A549 (cell line): ENCODE measurements around the gene ZNF618.

ENCODE experiments used
- POLR2A ChIP-seq: IDR thresholded peaks from 2 replicates; pipeline ENCODE4 v1.6.1; 2012; ENCODE audit warnings: mild to moderate bottlenecking, low read length
- RAD21 ChIP-seq, 2 experiments: fragments of >200 bp in 1 of 2; sonication (Bioruptor Twin) in 1 of 2; formaldehyde crosslinking in 1 of 2; IDR thresholded peaks in 1 of 2; conservative IDR thresholded peaks in 1 of 2; 2 replicates in 1 of 2; 3 replicates in 1 of 2; pipeline ENCODE4 v1.6.1; 2012 to 2018; ENCODE audit warnings: inconsistent platforms in 1 of 2
- TF ChIP-seq, protein P1 (sequence below): fragments of >200 bp; sonication (Bioruptor Twin); formaldehyde crosslinking; IDR thresholded peaks from 3 replicates; pipeline ENCODE4 v1.5.1; 2016

DNA sequence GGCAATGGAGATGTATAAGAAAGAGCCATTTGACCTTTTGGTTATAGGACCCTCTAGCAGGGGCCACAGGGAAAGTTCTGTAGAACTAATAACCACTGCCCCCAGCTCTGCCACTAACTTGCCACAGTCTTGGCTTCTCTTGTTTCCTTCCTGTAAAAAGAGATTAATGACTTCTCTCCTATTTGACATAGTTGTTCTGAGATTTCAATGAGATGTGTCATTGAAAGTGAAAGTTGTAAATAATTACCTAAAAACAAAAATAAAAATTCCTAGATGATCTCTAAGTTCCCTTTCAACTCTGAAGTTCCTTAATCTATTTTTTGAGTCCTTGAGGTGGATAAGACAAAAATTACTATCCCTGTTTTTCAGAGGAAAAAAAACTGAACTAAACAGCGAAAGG is 224.4 kb downstream of the ZNF618 start:
- TF ChIP-seq, protein P1, sequence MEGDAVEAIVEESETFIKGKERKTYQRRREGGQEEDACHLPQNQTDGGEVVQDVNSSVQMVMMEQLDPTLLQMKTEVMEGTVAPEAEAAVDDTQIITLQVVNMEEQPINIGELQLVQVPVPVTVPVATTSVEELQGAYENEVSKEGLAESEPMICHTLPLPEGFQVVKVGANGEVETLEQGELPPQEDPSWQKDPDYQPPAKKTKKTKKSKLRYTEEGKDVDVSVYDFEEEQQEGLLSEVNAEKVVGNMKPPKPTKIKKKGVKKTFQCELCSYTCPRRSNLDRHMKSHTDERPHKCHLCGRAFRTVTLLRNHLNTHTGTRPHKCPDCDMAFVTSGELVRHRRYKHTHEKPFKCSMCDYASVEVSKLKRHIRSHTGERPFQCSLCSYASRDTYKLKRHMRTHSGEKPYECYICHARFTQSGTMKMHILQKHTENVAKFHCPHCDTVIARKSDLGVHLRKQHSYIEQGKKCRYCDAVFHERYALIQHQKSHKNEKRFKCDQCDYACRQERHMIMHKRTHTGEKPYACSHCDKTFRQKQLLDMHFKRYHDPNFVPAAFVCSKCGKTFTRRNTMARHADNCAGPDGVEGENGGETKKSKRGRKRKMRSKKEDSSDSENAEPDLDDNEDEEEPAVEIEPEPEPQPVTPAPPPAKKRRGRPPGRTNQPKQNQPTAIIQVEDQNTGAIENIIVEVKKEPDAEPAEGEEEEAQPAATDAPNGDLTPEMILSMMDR: no peak
- no peak for TF ChIP-seq RAD21 (conservative IDR thresholded peaks at IDR 0.05 in 1 of 2, IDR thresholded peaks at IDR 0.05 in 1 of 2)
- TF ChIP-seq POLR2A: no peak
